HepG2 (cell line): ENCODE data around the gene UBE2O. TPM values are rescaled to one million over a fixed set of nuclear protein-coding genes. Genes with fewer than 3 reads are reported as not detected.

Source experiments
- ATF7-NPFF ChIP-seq: sonication (generic); formaldehyde crosslinking; IDR thresholded peaks from 2 replicates; pipeline ENCODE4 v1.8.1; 2023; ENCODE audit warnings: mild to moderate bottlenecking, low read depth, missing genetic modification reagents, moderate library complexity
- CHD4 ChIP-seq: fragments of 200-600 bp; sonication (generic); IDR thresholded peaks from 2 replicates; pipeline ENCODE4 v1.7.0; 2017; ENCODE audit warnings: mild to moderate bottlenecking, low read length, borderline replicate concordance
- GABPA ChIP-seq, 2 experiments: IDR thresholded peaks; 2 replicates each; pipeline ENCODE4 v1.6.1; 2011 to 2016; ENCODE audit warnings: low read depth in 2 of 2, low read length in 1 of 2, missing biosample characterization in 1 of 2, missing genetic modification characterization in 1 of 2
- KDM2A ChIP-seq: sonication (generic); formaldehyde crosslinking; IDR thresholded peaks from 2 replicates; pipeline ENCODE4 v1.4.0; 2020; ENCODE audit warnings: low read depth, missing genetic modification reagents, borderline replicate concordance
- KDM4B ChIP-seq: sonication (generic); formaldehyde crosslinking; IDR thresholded peaks from 2 replicates; pipeline ENCODE4 v1.4.0; 2020; ENCODE audit warnings: missing genetic modification reagents
- MIXL1 ChIP-seq: IDR thresholded peaks from 2 replicates; pipeline ENCODE4 v1.6.1; 2016
- PRDM10 ChIP-seq: sonication (generic); formaldehyde crosslinking; IDR thresholded peaks from 2 replicates; pipeline ENCODE4 v1.4.0; 2020; ENCODE audit warnings: low read depth, missing genetic modification reagents
- SP140L ChIP-seq: sonication (generic); formaldehyde crosslinking; IDR thresholded peaks from 2 replicates; pipeline ENCODE4 v1.4.0; 2020; ENCODE audit warnings: missing genetic modification reagents, borderline replicate concordance
- SP4 ChIP-seq: sonication (generic); formaldehyde crosslinking; IDR thresholded peaks from 2 replicates; pipeline ENCODE4 v1.8.1; 2023; ENCODE audit warnings: mild to moderate bottlenecking, missing genetic modification reagents
- STAT5B ChIP-seq: sonication (generic); formaldehyde crosslinking; IDR thresholded peaks from 2 replicates; pipeline ENCODE4 v1.4.0; 2020; ENCODE audit warnings: missing genetic modification reagents
- ZNF274 ChIP-seq: sonication (generic); formaldehyde crosslinking; IDR thresholded peaks from 2 replicates; pipeline ENCODE4 v1.5.1; 2020; ENCODE audit warnings: mild to moderate bottlenecking, missing genetic modification reagents
- ZNF407 ChIP-seq: sonication (generic); formaldehyde crosslinking; IDR thresholded peaks from one replicate; pipeline ENCODE4 v1.5.1; 2020; ENCODE audit warnings: mild to moderate bottlenecking, missing genetic modification reagents; ENCODE audit errors: not compliant biosample characterization
- ZNF674 ChIP-seq: sonication (generic); formaldehyde crosslinking; IDR thresholded peaks from 2 replicates; pipeline ENCODE4 v1.5.0; 2020; ENCODE audit warnings: low read depth, mild to moderate bottlenecking, missing genetic modification reagents
- ZNF816 ChIP-seq: sonication (generic); formaldehyde crosslinking; IDR thresholded peaks from 2 replicates; pipeline ENCODE4 v1.8.0; 2022; ENCODE audit warnings: missing genetic modification reagents, mild to moderate bottlenecking, borderline replicate concordance
- ZSCAN22 ChIP-seq: sonication (generic); formaldehyde crosslinking; IDR thresholded peaks from 2 replicates; pipeline ENCODE4 v1.4.0; 2020; ENCODE audit warnings: mild to moderate bottlenecking, missing genetic modification reagents
- polyA plus RNA-seq, 8 experiments: library from polyadenylated mRNA; depleted of rRNA in 3 of 8; stranded (reverse) in 7 of 8; unstranded in 1 of 8; fragments of >200 nt; fragmentation: Illumina TruSeq in 4 of 8; extraction: Trizol in 4 of 8; gene quantifications; 2 replicates each; pipeline versions ENCODE4 v1.2.1 to v1.2.3, GENCODE V29; 2011 to 2016; ENCODE audit warnings: low read depth in 4 of 8, missing spikeins in 1 of 8, mixed read lengths in 1 of 8; ENCODE audit not compliant: insufficient read depth in 1 of 8
- total RNA-seq, 5 experiments: library from RNA; depleted of rRNA; stranded (reverse); fragments of >200 nt; fragmentation: Illumina TruSeq; extraction: Trizol; gene quantifications; 2 replicates each; pipeline ENCODE4 v1.2.3, GENCODE V29; 2016; ENCODE audit warnings: low read depth in 1 of 5

UBE2O gene
- total and polyA plus RNA-seq, 2 of the 13 experiments (the other 11 are each of a cell fraction or from before 2014, with no cell fraction given): 21.5 to 23.5 TPM

- TF ChIP-seq PRDM10 (CRISPR knock-in tag) (0 out of 2 replicates have a peak, but pooled peaks have one; percentile 11), MIXL1 (CRISPR knock-in tag) (peak; percentile 41; the same call in 1 of the 2 replicates), ATF7-NPFF (peak; percentile 48; the same call in 1 of the 2 replicates), ZNF674 (no peak; the same call in 1 of the 2 replicates), ZNF816 (no peak), GABPA (IDR thresholded peaks at IDR 0.05; ENCODE audit: low read depth, low read length) (no peak), GABPA (CRISPR knock-in tag; IDR thresholded peaks at IDR 0.05; ENCODE audit: low read depth) (no peak), KDM4B (CRISPR knock-in tag) (peak; percentile 80; the same call in 1 of the 2 replicates), ZNF274 (CRISPR knock-in tag) (peak; percentile 8; the same call in 1 of the 2 replicates), STAT5B (CRISPR knock-in tag) (no peak), ZNF407 (CRISPR knock-in tag) (peak; percentile 23), SP4 (peak; percentile 73; the same call in 1 of the 2 replicates), ZSCAN22 (CRISPR knock-in tag) (no peak), SP140L (no peak), KDM2A (CRISPR knock-in tag) (peak; percentile 56; the same call in 1 of the 2 replicates), CHD4 (no peak)
Measured at GRCh38 chr17:76384222-76384986, 68.5 kb downstream of the UBE2O start, which contains the start of gene SPHK1 (continued).
